Measurements from ENCODE around the gene SMARCC1. TPM values are rescaled to one million over a fixed set of nuclear protein-coding genes. Genes with fewer than 3 reads are reported as not detected.

SMARCC1 gene
- total RNA-seq, 2 donors from 2014 or later = 49.9 to 58.7 TPM

DNA sequence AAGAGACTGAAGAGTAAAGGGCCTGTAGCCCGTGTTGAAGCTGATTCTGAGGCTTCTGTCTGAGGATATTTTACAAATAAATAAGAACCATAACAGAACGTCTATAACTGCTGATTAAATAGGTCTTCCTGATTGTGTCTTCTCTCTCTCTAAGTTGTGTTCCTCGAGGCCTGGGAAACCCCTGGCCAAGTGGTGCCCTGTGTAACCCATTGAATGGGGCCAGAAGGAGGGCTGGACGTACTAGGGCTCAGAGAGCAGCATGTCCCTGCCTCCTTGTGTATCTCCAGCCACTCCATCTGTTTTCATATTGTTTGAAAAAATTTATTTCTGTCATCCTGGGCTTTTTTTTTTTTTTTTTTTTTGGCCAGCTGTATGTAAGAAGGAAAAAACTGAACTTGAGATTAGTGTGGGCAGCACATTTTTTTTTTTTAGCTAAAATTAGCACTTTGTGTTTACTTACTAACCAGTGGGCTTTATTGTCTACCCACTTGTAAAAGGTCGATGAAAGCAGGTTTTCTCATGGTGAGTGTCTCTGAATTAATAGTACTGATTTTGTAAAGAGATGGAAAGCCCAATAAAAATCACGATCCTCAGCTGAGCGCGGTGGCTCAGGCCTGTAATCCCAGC, 32.0 kb upstream of the SMARCC1 start:
- intact Hi-C loops (cut with DNase I) = no loop called here
- TF ChIP-seq, protein P1, sequence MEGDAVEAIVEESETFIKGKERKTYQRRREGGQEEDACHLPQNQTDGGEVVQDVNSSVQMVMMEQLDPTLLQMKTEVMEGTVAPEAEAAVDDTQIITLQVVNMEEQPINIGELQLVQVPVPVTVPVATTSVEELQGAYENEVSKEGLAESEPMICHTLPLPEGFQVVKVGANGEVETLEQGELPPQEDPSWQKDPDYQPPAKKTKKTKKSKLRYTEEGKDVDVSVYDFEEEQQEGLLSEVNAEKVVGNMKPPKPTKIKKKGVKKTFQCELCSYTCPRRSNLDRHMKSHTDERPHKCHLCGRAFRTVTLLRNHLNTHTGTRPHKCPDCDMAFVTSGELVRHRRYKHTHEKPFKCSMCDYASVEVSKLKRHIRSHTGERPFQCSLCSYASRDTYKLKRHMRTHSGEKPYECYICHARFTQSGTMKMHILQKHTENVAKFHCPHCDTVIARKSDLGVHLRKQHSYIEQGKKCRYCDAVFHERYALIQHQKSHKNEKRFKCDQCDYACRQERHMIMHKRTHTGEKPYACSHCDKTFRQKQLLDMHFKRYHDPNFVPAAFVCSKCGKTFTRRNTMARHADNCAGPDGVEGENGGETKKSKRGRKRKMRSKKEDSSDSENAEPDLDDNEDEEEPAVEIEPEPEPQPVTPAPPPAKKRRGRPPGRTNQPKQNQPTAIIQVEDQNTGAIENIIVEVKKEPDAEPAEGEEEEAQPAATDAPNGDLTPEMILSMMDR (IDR thresholded peaks at IDR 0.05) = no peak
- TF ChIP-seq POLR2AphosphoS5 (IDR thresholded peaks at IDR 0.05) = no peak
- no peak for TF ChIP-seq POLR2A (IDR thresholded peaks at IDR 0.05)
- no peak for DNase-seq (ENCODE audit: low spot score)
- Histone ChIP-seq H3K4me3 (no peak overlapping the region), H3K9me3 (no peaks in the 10 kb centered on the region), H3K27me3 (replicated peaks; ENCODE audit: insufficient read depth) (no peaks in the 10 kb centered on the region), H3K4me1 (replicated peaks) (no peaks in the 10 kb centered on the region), H3K36me3 (peaks cover 0 to 6% of the 10 kb centered on the region in 2 donors), H3K27ac (no peak overlapping the region)
- WGBS = 58% methylated on average over 8 of the region's 8 CpGs

DNA sequence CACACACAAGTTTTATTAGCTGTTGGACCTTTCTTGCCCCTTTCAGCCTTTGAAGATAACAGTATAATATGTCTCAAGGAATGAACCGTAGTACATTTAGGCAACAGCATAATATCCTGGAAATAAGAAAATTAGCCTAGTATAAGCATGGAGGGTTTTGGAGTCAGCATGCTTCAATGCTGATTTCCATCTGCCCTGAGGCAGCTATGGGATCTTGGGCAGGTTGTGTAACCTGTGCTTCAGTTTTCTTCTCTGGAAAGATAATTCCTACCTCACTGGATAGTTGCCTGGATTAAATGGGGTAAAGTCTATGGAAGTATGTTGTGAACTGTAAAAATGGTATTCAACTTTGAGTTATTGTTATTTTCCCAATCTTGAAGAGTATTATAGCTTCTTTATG, 22.9 kb upstream of the SMARCC1 start:
- peaks cover 0 to 8% of the 10 kb centered on the region in 2 donors for H3K36me3 ChIP-seq
- H3K27ac ChIP-seq = no peak overlapping the region
- no peak for TF ChIP-seq POLR2AphosphoS5 (IDR thresholded peaks at IDR 0.05)
- no peak for TF ChIP-seq POLR2A (IDR thresholded peaks at IDR 0.05)
- TF ChIP-seq, protein P1 (IDR thresholded peaks at IDR 0.05) = no peak
- H3K4me3 ChIP-seq = no peak overlapping the region
- H3K4me1 ChIP-seq (replicated peaks) = no peaks in the 10 kb centered on the region
- intact Hi-C loops (cut with DNase I) = no loop called here
- no peak for DNase-seq (ENCODE audit: low spot score)
- no peaks in the 10 kb centered on the region for H3K9me3 ChIP-seq
- WGBS = 66% methylated on average over 1 of the region's 1 CpG
- H3K27me3 ChIP-seq (replicated peaks; ENCODE audit: insufficient read depth) = no peaks in the 10 kb centered on the region

DNA sequence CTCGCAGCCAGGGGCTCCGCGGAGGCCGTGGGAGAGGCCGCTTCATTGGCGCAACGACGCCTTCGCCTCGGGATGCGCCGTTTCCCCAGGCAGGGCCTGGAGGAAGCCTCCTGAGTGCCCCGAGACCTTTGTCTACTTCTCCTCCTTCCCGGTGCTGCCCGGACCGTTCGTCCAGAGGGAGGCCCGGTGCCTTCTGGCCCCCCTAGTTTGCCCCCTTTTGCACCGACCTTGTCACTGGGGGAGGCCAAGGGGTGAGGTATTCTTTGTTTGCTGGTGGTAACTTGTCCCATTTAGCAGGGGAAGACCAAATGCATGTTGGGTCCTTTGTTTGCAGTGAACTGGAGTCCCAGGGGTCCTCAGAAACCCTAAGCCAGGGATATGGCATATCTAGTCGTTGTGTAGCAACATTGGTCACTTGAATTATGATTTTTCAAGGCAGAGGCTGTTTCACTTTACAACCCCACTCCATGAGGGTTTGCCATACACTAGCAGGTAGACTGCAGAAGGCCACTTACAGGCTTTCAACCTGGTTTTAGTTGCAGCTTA, 21.9 kb upstream of the SMARCC1 start:
- Histone ChIP-seq H3K4me1 (replicated peaks) (no peaks in the 10 kb centered on the region), H3K27me3 (replicated peaks; ENCODE audit: insufficient read depth) (no peaks in the 10 kb centered on the region), H3K36me3 (peaks cover 0 to 8% of the 10 kb centered on the region in 2 donors), H3K9me3 (no peaks in the 10 kb centered on the region), H3K4me3 (peak overlapping the region; percentile 93 to 95), H3K27ac (peak overlapping the region; percentile 92 to 97)
- DNase-seq (ENCODE audit: low spot score) = no peak
- intact Hi-C loops (cut with DNase I) = no loop called here
- TF ChIP-seq POLR2AphosphoS5 (IDR thresholded peaks at IDR 0.05) (no peak), POLR2A (IDR thresholded peaks at IDR 0.05) (no peak)
- TF ChIP-seq, protein P1 (IDR thresholded peaks at IDR 0.05) = no peak
- WGBS = under 1% methylated on average over 13 of the region's 20 CpGs

DNA sequence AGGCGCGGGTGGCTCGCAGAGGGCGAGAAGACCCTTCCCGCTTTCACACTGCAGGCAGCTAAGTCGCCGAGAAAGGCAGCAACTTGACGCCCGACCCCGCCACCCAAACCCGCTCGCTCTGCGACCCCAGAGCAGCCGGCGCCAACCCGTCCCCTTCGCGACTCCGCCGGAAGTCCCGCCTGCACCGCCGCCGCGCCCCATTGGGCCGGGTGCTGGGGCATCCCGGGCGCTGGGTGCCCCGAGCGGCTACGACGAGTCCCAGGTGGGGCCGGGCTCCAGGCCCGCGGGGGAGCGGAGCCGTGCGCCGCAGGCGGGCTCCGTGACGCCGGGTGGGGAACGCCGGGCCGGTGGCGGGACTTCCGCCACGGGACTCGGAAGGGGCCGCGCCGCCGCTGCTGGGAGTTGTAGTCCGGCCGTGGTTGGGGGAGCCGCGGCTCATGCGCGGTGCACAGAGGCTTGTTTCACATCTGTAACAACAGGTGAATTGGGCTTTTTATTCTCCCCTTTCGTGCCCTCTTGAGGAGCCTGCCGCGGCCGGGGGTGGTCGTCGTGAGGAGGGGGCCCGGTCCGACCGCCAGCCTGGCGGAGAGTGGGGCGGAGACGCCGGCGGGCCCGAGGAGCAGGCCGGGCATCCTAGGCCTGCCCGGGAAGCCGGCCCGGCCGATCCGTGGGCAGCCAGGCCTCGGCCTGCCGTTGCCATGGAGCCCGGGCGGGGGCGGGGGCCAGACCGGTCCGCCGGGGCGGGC, 21.2 kb upstream of the SMARCC1 start, which contains the start of gene DHX30:
Gene DHX30, plus strand, starts transcription at position 405 of the 746 bp plus-strand sequence. CDS start 7,546 bp downstream, outside the sequence.
- DNase-seq (ENCODE audit: low spot score) = peak; percentile 89
- Histone ChIP-seq H3K27me3 (replicated peaks; ENCODE audit: insufficient read depth) (no peaks in the 10 kb centered on the region), H3K36me3 (peaks cover 0 to 8% of the 10 kb centered on the region in 2 donors), H3K4me3 (peak within 1 kb of the TSS; percentile 93 to 95), H3K4me1 (replicated peaks) (no peaks in the 10 kb centered on the region), H3K27ac (peak within 1 kb of the TSS; percentile 92 to 97), H3K9me3 (no peaks in the 10 kb centered on the region)
- under 1% methylated on average over 55 of the region's 90 CpGs for WGBS
- TF ChIP-seq POLR2A (IDR thresholded peaks at IDR 0.05) (peak; percentile 84), POLR2AphosphoS5 (IDR thresholded peaks at IDR 0.05) (peak; percentile 49)
- TF ChIP-seq, protein P1 (IDR thresholded peaks at IDR 0.05) = no peak
- intact Hi-C loops (cut with DNase I) = no loop called here
